ENCODE results near the gene C2orf76. TPM values are rescaled to one million over a fixed set of nuclear protein-coding genes. Genes with fewer than 3 reads are reported as not detected.
A peak's percentile ranks its signal among the peaks of the same experiment; 100 is the strongest.

The C2orf76 gene
- total RNA-seq, 1 experiment from 2014 or later: 5.7 TPM

GRCh38 chr2:119256582-119256921, 110.1 kb downstream of the C2orf76 start:
- no peak overlapping the region for H2AK5ac ChIP-seq (ENCODE audit: insufficient read length, low read length)
- no peaks in the 10 kb centered on the region; the same call in 1 of the 2 replicates for H3K4me1 ChIP-seq (ENCODE audit: insufficient read depth, low read length)
- DNase-seq: no peak
- no peak overlapping the region for H2BK20ac ChIP-seq (ENCODE audit: low read depth, low read length, poor library complexity, severe bottlenecking)
- peaks cover 70% of the 10 kb centered on the region in 2 experiments for H3K4me1 Mint-ChIP-seq
- no peaks in the 10 kb centered on the region for H3K9me3 Mint-ChIP-seq
- peak overlapping the region; percentile 86 to 97 (median 97) for H3K27ac Mint-ChIP-seq
- peaks cover 9 to 26% (median 15%) of the 10 kb centered on the region in 3 experiments for H3K36me3 Mint-ChIP-seq (ENCODE audit: insufficient read depth in 1 of 3, low read depth in 3 of 3)
- H3K14ac ChIP-seq (ENCODE audit: insufficient read depth, low read length): peak overlapping the region; percentile 15; the same call in 1 of the 2 replicates
- no CpG with 5 or more reads among the region's 2 CpGs for WGBS (ENCODE audit: extremely low coverage, insufficient read length, low lambda C conversion rate)
- H2BK120ac ChIP-seq (ENCODE audit: low read depth, low read length, poor library complexity, severe bottlenecking): no peak overlapping the region
- no peak for TF ChIP-seq CTCF (conservative IDR thresholded peaks at IDR 0.05)
- no peak overlapping the region for H2BK5ac ChIP-seq (ENCODE audit: insufficient read length, low read length)
- H3K27me3 Mint-ChIP-seq (ENCODE audit: low read depth): no peaks in the 10 kb centered on the region
- no peaks in the 10 kb centered on the region for H3K9me3 ChIP-seq (ENCODE audit: control insufficient read depth, low read depth, low read length)
- H3K79me1 ChIP-seq (ENCODE audit: insufficient read depth, low read depth, low read length, poor library complexity, severe bottlenecking): no peaks in the 10 kb centered on the region
- H4K8ac ChIP-seq (replicated peaks; ENCODE audit: insufficient read length, low read depth, low read length): no peak overlapping the region
- no peak overlapping the region for H4K5ac ChIP-seq (ENCODE audit: insufficient read length, low read depth, low read length)
- no peak overlapping the region for H2BK12ac ChIP-seq (ENCODE audit: insufficient read length, low read depth, low read length)
- no peak overlapping the region for H3K56ac ChIP-seq (ENCODE audit: insufficient read length, low read depth, low read length)
- H3K27me3 ChIP-seq (ENCODE audit: insufficient read depth, low read length): no peaks in the 10 kb centered on the region
- no peak overlapping the region for H3T11ph ChIP-seq (ENCODE audit: low read length)
- no peak overlapping the region for H2AFZ ChIP-seq (ENCODE audit: low read length)
- H4K91ac ChIP-seq (ENCODE audit: insufficient read length, low read depth, low read length): no peak overlapping the region
- H3K4ac ChIP-seq (ENCODE audit: low read depth, low read length): no peak overlapping the region
- H3K79me2 ChIP-seq (ENCODE audit: insufficient read depth, low read length): no peaks in the 10 kb centered on the region
- no peak overlapping the region for H2BK15ac ChIP-seq (ENCODE audit: low read depth, low read length)
- H3K18ac ChIP-seq (ENCODE audit: insufficient read length, low read depth, low read length): no peak overlapping the region
- peak overlapping the region; percentile 59 for H3K4me2 ChIP-seq (ENCODE audit: insufficient read depth, insufficient read length, low read length)
- no peak overlapping the region for H3K9ac ChIP-seq (ENCODE audit: extremely low read depth, insufficient read length, low read length)
- H4K20me1 ChIP-seq (ENCODE audit: control insufficient read depth, insufficient read depth, insufficient read length): no peaks in the 10 kb centered on the region
- peak overlapping the region; percentile 44 for H3K27ac ChIP-seq (ENCODE audit: insufficient read length, low read depth, low read length)
- peak overlapping the region in 1 of 2 experiments; percentile 31; a peak in 1 of 5 replicates for H3K4me3 Mint-ChIP-seq
- no peak overlapping the region for H3K23ac ChIP-seq (ENCODE audit: insufficient read length, low read depth, low read length)
- no peaks in the 10 kb centered on the region for H3K23me2 ChIP-seq (ENCODE audit: insufficient read length, low read depth, low read length, poor library complexity, severe bottlenecking)

Data from H9 (cell line).